Right lobe of liver (tissue), 6 donors: ENCODE measurements around the gene NKX6-2. TPM values are rescaled to one million over a fixed set of nuclear protein-coding genes. Genes with fewer than 3 reads are reported as not detected.
A peak's percentile ranks its signal among the peaks of the same experiment; 100 is the strongest.

ENCODE experiments used
- ATAC-seq, 4 donors: fragments of 200-7000 bp; cut with Tn5 transposase; one replicate each; pipeline ENCODE4 v1.9.1; 2020; ENCODE audit warnings: mild to moderate bottlenecking in 4 of 4, moderate library complexity in 4 of 4
- DNase-seq, 3 donors: peaks; one replicate each; pipeline ENCODE4 v3.0.0-alpha.2; 2020
- H3K27ac ChIP-seq, 3 donors: fragments of 200-600 bp; one replicate each; pipeline ENCODE4 v1.8.0; 2022
- H3K27me3 ChIP-seq, 2 donors: fragments of 200-600 bp; one replicate each; pipeline ENCODE4 v1.8.0; 2022
- H3K36me3 ChIP-seq, 4 donors: fragments of 200-600 bp; sonication (generic) in 1 of 4; one replicate each; pipeline versions ENCODE4 v1.5.1 to v1.8.0; 2017 to 2022; ENCODE audit warnings: control low read depth in 1 of 4
- H3K4me1 ChIP-seq, 4 donors: fragments of 200-600 bp; sonication (generic) in 1 of 4; one replicate each; pipeline versions ENCODE4 v1.5.1 to v1.8.0; 2017 to 2022; ENCODE audit warnings: control low read depth in 1 of 4
- H3K4me3 ChIP-seq, 3 donors: fragments of 200-600 bp; one replicate each; pipeline ENCODE4 v1.8.0; 2022
- H3K9me3 ChIP-seq, 4 donors: fragments of 200-600 bp; sonication (generic) in 1 of 4; one replicate each; pipeline versions ENCODE4 v1.5.1 to v1.8.0; 2017 to 2022; ENCODE audit warnings: control low read depth in 1 of 4
- POLR2A ChIP-seq: fragments of 450-650 bp; IDR thresholded peaks from one replicate; pipeline ENCODE4 v1.6.1; 2017; ENCODE audit warnings: antibody characterized with exemption, mild to moderate bottlenecking
- WGBS: methylation state at CpG from one replicate; pipeline ENCODE4 v1.1.6; 2018; ENCODE audit warnings: low coverage, low lambda C conversion rate; ENCODE audit not compliant: insufficient coverage; ENCODE audit errors: missing lambda C conversion rate; 5-methylcytosine and 5-hydroxymethylcytosine counted together
- intact Hi-C, 2 donors: fragments of 100-400 bp; cut with DNase I; formaldehyde crosslinking; loops; one replicate each; pipeline versions ENCODE4 v1.11.2 to v1.14.1; 2022
- total RNA-seq, 6 experiments: library from RNA; depleted of rRNA in 2 of 6; stranded (reverse); fragments of >200 nt in 2 of 6; fragmentation: NEBNext Ultra II Directional in 3 of 6; extraction: Animal tissue kit (Norgen Biotek cat#: 25700) in 3 of 6; gene quantifications; one replicate each; pipeline versions ENCODE4 v1.1.0 to v1.2.4, GENCODE V29; 2016 to 2023
- TF ChIP-seq, protein P1 (sequence below), 4 donors: fragments of 200-600 bp in 3 of 4; fragments of 450-650 bp in 1 of 4; IDR thresholded peaks; one replicate each; pipeline versions ENCODE4 v1.5.1 to v1.8.0; 2016 to 2022; ENCODE audit warnings: antibody characterized with exemption in 4 of 4, mild to moderate bottlenecking in 2 of 4
- donor health status: DM: no; HTN: yes; CAD: no.
- donor health status: DM: no; HTN: no; CAD: no.
- donor health status: DM: no; HTN: no; CAD: no.
- donor health status: DM: no; HTN: yes; CAD: no.
- donor health status: DM: no; HTN: yes; CAD: no.

The NKX6-2 gene
- total RNA-seq, 6 experiments from 2014 or later: not detected

DNA sequence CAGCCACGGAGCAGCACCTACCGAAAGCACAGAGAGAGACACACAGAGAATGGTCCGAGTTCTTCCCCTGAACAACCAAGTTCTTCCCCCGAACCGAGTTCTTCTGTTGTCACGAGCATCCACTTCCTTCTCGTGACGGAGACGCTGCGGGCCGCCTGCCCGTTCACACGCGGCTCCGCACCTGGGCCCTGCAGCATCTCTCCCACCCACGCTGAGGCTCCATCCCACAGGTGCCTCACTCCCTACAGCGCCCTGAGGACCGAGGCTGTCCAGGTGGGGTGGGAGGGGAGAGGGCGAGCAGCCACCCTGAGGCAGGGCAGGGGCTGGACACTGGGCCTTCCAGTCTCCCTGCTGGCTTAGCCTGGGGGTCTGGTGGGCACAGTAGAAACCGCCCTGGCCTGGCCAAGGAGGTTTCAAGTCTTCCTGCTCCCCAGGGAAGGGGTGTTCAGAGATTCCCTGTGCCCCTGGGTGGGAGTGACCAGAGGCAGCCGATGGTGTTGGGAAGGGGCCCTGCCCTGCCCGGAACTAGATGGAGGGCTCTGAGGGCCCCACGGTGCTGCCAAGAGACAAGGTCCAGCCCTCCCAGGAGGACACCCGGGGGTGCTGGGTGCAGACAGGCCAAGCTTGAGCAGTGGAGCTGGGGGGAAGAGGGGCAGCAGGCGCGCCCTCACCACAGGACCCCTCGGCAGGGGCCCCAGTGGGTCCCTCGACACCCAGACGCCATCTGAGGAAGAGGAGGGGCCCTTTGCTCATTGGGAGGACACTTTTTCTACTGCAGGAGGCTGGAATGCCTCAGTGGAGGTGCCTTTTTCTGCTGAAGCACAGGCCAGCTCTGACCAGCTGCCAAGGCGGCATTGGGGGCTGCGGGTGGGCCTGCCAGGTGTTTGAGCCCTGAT, 5.2 kb upstream of the NKX6-2 start:
- intact Hi-C loops: no loop called here
- Histone ChIP-seq H3K27me3 (peaks cover 0 to 21% of the 10 kb centered on the region in 2 donors), H3K36me3 (no peaks in the 10 kb centered on the region), H3K4me1 (peaks cover 0 to 16% (median 0%) of the 10 kb centered on the region in 4 donors), H3K9me3 (no peaks in the 10 kb centered on the region), H3K27ac (no peak overlapping the region), H3K4me3 (no peak overlapping the region)
- TF ChIP-seq, protein P1, sequence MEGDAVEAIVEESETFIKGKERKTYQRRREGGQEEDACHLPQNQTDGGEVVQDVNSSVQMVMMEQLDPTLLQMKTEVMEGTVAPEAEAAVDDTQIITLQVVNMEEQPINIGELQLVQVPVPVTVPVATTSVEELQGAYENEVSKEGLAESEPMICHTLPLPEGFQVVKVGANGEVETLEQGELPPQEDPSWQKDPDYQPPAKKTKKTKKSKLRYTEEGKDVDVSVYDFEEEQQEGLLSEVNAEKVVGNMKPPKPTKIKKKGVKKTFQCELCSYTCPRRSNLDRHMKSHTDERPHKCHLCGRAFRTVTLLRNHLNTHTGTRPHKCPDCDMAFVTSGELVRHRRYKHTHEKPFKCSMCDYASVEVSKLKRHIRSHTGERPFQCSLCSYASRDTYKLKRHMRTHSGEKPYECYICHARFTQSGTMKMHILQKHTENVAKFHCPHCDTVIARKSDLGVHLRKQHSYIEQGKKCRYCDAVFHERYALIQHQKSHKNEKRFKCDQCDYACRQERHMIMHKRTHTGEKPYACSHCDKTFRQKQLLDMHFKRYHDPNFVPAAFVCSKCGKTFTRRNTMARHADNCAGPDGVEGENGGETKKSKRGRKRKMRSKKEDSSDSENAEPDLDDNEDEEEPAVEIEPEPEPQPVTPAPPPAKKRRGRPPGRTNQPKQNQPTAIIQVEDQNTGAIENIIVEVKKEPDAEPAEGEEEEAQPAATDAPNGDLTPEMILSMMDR (IDR thresholded peaks at IDR 0.05): no peak
- TF ChIP-seq POLR2A: no peak
- ATAC-seq (peak in 1 of 4 donors; percentile 9), DNase-seq (no peak)
- 31% methylated on average over 17 of the region's 31 CpGs for WGBS

DNA sequence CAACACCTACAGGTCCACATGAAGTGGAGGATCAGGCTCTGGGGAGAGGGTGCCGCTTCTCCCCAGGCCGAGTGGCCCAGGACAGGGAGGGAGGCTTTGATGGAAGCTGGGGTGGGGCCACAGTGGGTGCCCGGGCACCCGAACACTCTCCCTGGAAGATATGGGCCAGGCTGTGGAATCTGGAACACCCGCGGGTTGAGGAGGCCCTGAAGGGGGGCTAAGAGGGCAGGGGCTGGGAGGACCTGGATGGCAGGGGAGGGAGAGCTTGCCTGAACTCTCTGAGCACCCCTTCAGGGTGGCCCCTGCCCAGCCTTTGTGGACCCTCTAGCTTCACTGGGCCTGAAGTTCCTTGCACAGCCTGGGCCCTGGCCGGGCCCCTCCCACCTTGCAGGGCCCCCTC, 4.5 kb upstream of the NKX6-2 start:
- Histone ChIP-seq H3K9me3 (no peaks in the 10 kb centered on the region), H3K36me3 (no peaks in the 10 kb centered on the region), H3K4me1 (peaks cover 0 to 16% (median 0%) of the 10 kb centered on the region in 4 donors), H3K4me3 (no peak overlapping the region), H3K27ac (no peak overlapping the region), H3K27me3 (peaks cover 0 to 21% of the 10 kb centered on the region in 2 donors)
- ATAC-seq (peak in 1 of 4 donors; percentile 20), DNase-seq (no peak)
- intact Hi-C loops: no loop called here
- WGBS: no CpG with 5 or more reads among the region's 7 CpGs
- TF ChIP-seq POLR2A: no peak
- TF ChIP-seq, protein P1 (IDR thresholded peaks at IDR 0.05): no peak

DNA sequence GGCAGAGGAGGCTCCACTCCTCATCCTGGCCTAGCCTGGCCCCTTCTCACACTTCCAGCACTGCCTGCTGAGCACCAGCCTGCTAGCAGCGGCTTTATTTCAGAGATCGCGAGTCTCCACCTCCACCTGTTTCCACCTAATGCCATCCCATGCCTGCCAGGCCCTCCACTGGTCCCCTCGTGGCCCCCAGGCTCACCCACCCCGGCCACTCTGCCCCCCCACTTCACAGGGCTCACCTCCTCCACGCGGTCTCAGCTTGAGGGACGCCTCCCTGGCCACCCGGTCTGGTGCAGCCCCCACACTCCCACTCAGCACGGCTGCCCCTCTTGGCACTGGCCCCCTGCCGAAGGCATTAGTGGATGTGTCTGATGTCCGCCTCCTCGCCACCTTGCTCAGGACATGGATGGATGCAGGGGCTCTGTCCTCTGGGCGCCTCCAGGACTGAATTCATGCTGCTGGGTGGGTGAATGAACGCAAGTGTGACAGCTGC, 3.8 kb upstream of the NKX6-2 start:
- WGBS: 54% methylated on average over 9 of the region's 15 CpGs
- DNase-seq (no peak), ATAC-seq (no peak)
- H3K4me3 ChIP-seq: no peak overlapping the region
- TF ChIP-seq, protein P1 (IDR thresholded peaks at IDR 0.05): no peak
- TF ChIP-seq POLR2A: no peak
- H3K9me3 ChIP-seq: no peaks in the 10 kb centered on the region
- H3K27ac ChIP-seq: no peak overlapping the region
- H3K4me1 ChIP-seq: peaks cover 0 to 16% (median 0%) of the 10 kb centered on the region in 4 donors
- no peaks in the 10 kb centered on the region for H3K36me3 ChIP-seq
- intact Hi-C loops: loop anchor here in 1 of 2 donors (10.0 kb wide), 1 partner anchor 125 kb away; no protein-coding TSS in a partner anchor
- H3K27me3 ChIP-seq: peaks cover 0 to 21% of the 10 kb centered on the region in 2 donors

DNA sequence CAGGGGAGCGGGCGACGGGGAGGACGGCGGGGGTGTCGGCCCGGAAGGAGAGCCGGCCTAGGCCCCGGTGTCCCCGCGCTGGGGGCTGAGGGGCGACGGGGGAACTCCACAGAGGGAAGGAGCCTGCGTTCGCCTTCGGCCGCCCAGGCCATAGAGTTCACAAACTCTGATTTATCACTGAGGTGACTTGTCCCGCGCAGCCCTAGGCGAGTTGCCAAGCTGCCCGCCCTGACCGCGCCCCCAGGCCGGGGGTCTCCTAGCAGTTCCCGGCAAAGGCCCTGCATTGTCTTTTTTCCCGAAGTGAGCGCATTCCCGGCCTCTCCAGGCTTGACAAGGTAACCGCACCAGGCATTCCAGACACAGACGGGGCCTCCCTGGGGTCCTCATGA, 2.9 kb upstream of the NKX6-2 start:
- TF ChIP-seq, protein P1 (IDR thresholded peaks at IDR 0.05): no peak
- no peak for TF ChIP-seq POLR2A
- DNase-seq: no peak
- H3K9me3 ChIP-seq: no peaks in the 10 kb centered on the region
- no peaks in the 10 kb centered on the region for H3K36me3 ChIP-seq
- H3K27ac ChIP-seq: no peak overlapping the region
- H3K27me3 ChIP-seq: peaks cover 0 to 21% of the 10 kb centered on the region in 2 donors
- ATAC-seq: no peak
- no CpG with 5 or more reads among the region's 30 CpGs for WGBS
- intact Hi-C loops: loop anchor here in 1 of 2 donors (10.0 kb wide), 1 partner anchor 124 kb away; no protein-coding TSS in a partner anchor
- no peak overlapping the region for H3K4me3 ChIP-seq
- peaks cover 0 to 16% (median 0%) of the 10 kb centered on the region in 4 donors for H3K4me1 ChIP-seq
